NCI-H2171 treated with DMSO at 0.1 percent for 48 hours (cell line): ENCODE measurements around the gene MRPL37.
A peak's percentile ranks its signal among the peaks of the same experiment; 100 is the strongest.
"Not testable (repeated sequence)": the region's sequence is repeated elsewhere in the genome, so short reads cannot be mapped to it uniquely, and the experiment has no call there.

ENCODE experiments used
- DNase-seq: peaks from one replicate; lab custom pipeline; 2025; lab: John Stamatoyannopoulos, UW

The MRPL37 gene

DNA sequence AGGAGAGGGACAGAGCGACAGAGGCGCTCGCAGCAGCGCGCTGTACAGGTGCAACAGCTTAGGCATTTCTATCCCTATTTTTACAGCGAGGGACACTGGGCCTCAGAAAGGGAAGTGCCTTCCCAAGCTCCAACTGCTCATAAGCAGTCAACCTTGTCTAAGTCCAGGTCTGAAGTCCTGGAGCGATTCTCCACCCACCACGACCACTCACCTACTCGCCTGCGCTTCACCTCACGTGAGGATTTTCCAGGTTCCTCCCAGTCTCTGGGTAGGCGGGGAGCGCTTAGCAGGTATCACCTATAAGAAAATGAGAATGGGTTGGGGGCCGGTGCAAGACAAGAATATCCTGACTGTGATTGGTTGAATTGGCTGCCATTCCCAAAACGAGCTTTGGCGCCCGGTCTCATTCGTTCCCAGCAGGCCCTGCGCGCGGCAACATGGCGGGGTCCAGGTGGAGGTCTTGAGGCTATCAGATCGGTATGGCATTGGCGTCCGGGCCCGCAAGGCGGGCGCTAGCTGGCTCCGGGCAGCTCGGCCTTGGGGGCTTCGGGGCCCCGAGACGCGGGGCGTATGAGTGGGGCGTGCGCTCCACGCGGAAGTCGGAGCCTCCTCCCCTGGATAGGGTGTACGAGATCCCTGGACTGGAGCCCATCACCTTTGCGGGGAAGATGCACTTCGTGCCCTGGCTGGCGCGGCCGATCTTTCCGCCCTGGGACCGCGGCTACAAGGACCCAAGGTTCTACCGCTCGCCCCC, at the start of gene MRPL37, which contains the start of gene CYB5RL:
Gene MRPL37 (plus strand): TSS at position 403 of the 754 bp plus-strand sequence. CDS start 77 bp downstream, at position 480.
Gene CYB5RL (minus strand): TSS at position 266 of the 754 bp plus-strand sequence. CDS start 4,414 bp downstream, outside the sequence.
- peak; percentile 99 for DNase-seq

DNA sequence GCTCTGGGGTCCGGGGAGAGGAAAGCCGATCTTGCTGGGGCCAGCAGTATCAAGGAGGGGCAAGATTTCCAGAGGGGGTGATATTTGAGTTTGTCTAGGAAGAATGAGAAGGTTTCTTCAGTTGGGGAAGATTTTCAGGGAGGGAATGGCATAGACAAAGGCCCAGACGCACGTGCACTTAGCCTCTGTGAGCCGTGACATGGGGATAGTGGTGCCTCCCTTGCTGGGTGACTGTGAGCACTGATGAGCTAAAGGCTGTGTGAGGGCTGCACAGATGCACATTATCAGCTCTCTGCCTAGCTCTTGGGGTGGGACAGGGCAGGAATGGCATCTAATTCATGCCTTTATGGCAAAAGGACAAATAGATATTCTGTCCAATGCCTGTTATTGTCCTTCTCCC, 49.0 kb upstream of the MRPL37 start:
- no peak for DNase-seq

DNA sequence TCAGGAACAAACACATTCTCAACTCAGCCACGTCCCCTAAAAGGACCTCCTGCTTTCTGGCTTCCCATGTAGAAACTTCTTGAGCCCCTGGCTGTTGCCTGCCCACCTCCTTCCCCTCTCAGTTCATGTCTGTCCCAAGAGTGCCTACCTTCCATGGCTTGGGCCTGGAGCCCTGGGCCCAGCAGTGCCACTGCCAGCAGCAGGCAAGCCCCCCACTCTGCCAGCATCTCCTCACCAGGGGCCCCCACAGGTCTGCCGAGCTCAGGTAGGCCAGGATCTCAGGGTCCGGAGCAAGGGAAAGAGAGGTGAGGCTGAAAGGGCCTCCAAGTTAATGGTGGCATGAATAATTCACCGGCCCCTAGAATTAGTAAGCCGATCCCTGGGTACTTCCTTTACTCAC, 47.3 kb upstream of the MRPL37 start, which contains the start of gene CDCP2:
Gene CDCP2 (minus strand): TSS at position 305 of the 400 bp plus-strand sequence. CDS start 78 bp downstream, at position 227.
- no peak for DNase-seq

DNA sequence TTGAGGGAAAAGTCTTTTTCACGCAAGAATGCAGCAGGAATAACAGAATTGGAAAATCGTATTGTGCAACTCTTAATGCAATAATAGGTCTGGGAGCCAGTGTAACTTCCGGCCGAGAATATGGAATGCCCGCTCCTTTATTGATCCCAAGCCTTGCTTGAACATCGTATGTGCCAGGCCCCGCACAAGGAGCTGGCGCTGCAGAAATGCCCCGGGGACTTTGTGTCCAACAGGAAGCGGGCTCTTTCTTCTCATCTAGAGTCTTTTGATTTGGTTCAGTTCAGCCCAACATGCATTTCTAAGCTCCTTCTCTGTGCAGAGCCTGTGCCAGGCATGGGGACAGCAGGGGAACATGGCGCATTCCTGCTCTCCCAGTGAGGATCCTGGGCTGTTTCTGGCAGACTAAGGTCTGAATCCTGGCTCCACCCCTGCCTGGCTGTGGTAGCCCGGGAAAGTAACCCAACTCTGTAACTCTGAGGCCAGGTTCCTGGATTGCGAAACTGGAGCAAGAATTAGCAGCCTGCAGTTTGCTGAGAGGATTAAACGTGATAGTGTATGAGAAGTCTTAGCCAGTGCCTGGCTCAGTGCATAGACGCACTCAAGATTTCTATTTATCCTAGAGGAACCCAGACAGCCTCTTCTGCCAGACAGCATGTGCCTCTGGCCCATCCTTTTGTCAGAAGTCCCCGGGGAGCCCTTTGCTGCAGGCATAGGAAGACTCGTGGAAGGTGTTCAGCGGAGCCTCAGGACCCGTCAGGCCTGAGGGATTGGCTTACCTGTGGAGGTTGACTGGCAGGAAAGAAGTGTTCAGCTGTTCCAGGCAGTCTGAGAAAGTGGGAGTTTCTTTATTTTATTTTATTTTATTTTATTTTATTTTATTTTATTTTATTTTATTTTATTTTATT, 46.2 kb upstream of the MRPL37 start:
- DNase-seq = peak; percentile 75

DNA sequence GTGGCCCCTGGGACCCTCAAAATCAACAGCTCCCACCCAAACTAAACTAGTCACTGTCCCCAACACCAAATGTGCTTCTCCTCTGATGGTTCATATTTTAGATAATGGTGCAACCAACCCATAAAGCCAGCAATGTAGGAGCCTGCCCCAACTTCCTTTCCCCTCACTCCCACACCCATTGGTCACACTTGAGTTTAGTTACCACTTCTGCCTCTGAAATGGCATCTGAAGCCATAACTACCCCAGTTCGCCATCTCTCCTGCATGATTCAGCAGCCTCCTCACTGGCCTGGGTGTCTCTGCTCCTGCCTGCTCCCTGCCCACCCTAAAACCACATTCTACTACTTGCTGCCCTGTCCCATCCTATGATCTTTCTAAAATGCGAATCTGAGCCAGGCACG, 43.8 kb upstream of the MRPL37 start:
- DNase-seq = no peak

DNA sequence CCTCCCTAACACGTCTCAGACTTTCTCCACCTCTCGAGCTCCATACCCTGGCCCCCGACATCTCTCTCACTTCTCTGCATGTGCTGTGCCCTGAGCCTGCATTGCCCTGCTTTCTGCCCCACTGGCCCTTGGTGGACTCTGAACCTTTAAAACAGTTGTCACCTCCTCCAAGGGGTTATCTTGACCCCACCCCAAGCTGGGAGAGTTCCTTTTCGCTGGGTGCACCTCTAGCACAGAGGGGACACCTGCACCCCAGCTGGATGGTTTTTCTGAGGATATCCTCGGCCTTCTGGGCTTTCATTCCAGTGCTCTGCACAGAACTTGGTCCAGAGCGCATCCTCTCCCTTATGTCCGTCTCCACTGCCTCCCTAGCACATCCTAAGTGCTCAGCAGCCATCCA, 43.0 kb upstream of the MRPL37 start:
- DNase-seq = no peak

DNA sequence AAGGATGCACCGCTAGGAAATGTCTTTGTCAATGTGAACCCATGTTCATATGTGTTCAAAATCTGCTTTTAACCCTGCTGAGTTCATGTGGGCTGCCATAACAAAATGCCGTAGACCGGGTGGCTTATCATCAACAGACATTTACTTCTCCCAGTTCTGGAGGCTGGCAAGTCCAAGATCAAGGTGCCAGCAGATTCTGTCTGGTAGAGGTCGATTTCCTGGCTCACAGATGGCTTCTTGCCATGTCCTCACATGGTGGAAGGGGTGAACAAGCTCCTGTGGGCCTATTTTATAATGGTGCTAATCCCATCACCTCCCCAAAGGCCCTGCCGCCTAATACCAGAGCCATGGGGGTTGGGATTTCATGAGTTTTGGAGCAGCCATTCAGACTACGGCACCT, 42.6 kb upstream of the MRPL37 start:
- DNase-seq = no peak

DNA sequence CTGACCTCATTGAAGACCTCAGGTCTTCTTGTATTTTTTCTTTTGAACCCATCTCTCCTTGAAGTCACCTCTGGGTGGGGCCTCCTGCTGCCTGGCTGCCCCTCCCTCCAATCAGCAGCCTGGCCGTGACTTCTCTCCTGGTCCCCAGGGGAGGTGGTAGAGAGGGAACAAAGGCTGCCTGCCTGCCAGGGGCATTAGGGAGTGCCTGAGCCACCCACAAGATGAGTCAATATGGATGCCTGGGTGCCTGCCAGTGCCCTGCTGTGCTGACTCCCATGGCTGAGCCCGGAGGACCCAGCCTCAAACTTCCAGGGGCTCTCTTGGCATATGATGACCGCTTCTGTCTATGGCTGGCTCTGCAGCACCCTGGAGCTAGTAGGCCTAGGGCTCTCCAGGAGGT, 41.9 kb upstream of the MRPL37 start:
- peak; percentile 13 for DNase-seq

DNA sequence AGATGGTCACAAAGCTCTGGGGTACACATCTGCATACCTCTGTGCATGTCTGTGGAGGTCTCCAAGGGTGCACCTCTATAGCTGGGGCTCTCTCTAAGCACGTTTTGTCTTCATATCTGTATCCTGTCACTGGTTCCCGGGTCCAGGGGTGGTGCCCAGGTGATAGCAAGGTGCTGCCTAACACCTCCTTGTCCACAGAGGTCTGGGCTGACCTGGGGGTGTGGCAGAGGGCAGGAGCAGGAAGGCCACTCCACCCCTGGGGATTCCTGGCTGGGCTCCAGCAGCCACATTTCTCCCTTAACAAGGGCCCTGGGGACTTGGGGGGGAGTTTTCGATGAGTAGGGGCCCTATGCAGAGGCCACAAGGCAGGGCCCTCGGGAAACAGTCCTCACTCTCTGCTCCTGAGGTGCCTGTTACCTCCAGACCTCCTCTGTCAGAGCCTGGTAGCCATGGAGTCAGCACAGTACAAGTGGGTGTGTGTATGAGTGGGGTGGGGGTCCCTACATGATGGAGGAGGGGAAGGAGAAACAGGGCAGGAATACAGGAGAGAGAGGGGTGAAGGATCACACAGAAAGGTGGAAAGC, 40.1 kb upstream of the MRPL37 start:
- DNase-seq = no peak

DNA sequence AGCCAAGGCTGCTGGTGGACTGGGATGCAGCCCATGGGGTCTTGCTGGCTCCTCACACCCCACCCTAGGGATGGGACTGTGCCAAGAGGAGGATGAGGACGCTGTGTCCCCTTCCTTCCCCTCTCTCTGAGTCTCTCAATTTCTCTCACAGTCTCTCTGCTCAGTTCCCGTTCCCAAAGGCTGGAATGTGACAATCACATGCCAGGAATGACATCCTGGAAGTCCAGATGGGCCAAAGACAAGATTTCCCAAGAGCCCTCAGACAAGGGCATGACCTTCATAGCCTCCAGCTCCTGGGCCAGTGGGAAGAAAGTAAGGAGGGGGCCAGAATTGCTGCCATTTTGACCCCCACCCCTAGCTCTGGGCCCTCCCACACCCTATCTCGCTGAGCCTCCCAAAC, 39.6 kb upstream of the MRPL37 start:
- DNase-seq = no peak

DNA sequence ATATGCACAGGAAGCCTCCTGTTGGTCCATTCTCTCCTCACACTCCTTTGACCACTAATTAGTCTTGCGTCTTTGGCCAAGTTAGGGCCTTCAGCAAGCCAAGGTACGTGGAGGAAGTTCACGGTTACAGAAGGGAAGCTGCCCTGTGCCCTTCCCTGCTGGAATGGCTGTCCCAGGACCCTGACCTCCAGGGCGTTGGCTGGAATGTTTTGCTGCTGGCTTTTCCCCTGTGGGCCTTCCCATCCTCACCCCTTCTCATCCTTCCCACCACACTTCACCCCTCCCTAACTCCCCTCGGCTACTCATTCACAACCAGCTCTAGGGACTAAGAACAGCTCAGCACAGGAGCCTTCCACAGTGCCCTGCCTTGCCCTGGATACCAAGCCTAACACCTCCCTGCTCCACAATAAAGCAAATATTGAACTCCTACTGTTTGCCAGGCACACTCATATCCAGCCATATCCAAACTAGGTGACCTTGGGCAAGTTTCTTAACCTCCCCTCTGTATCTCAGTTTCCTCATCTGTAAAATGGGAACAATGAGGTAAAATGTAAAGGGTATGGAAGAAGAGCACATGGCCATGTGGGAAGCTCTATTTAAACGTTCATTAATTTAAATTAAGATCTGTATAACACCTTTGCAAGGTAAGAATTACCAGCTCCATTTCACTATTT, 38.3 kb upstream of the MRPL37 start:
- DNase-seq = no peak

DNA sequence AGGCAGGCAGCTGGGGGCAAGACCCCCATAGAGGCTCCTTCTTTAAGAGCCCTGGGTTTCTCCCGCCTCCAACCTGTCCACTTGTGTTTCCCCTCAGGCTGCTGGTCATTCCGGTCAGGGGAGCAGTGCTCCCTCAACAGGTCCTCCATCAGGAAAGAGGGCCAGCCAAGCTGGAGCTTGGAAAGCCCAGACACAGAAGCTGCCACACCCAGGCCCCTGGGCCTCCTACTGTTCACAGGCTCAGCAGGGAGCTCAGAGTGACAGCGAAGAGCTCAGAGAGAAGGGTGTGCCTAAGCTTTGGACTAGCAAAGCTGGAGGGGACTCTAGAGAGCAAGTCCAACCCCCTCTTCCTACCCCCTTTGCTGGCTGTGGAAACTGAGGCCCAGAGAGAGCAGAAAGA, 36.9 kb upstream of the MRPL37 start:
- DNase-seq = no peak

DNA sequence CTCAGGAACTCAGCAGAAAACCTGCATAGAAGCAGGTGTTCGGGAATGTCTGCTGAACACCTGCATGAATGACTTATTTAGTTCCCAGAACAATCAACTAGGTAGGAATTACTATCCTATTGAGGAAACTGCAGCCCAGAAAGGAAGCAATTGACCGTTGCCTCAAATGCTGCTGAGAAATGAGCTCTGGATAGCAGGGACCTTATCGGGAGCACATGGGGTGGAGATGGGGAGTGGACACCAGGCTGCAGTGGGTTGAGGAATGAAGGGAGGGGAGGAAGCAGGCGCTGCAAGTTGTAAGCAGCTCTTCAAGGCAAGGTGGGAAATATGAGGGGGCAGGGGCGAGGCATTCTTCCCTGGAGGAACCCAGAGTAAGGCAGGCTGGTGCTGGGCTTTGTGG, 36.4 kb upstream of the MRPL37 start:
- no peak for DNase-seq

DNA sequence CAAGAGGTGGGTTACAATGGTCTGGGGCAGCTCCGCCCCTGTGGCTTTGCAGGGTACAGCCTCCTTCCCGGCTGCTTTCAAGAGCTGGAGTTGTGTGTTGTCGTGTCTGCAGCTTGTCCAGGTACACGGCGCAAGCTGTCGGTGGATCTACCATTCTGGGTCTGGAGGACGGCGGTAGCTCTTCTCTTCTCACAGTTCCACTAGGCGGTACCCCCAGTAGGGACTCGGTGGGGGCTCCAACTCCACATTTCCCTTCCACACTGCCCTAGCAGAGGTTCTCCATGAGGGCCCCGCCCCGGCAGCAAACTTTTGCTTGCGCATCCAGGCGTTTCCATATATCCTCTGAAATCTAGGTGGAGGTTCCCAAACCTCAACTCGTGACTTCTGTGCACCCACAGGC, 34.8 kb upstream of the MRPL37 start:
- DNase-seq = no peak

DNA sequence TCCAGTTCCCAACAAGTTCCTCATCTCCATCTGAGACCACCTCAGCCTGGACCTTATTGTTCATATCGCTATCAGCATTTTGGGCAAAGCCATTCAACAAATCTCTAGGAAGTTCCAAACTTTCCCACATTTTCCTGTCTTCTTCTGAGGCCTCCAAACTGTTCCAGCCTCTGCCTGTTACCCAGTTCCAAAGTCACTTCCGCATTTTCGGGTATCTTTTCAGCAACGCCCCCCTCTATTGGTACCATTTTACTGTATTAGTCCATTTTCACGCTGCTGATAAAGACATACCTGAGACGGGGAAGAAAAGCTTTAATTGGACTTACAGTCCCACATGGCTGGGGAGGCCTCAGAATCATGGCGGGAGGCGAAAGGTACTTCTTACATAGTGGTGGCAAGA, 33.6 kb upstream of the MRPL37 start:
- not testable (repeated sequence) for DNase-seq

DNA sequence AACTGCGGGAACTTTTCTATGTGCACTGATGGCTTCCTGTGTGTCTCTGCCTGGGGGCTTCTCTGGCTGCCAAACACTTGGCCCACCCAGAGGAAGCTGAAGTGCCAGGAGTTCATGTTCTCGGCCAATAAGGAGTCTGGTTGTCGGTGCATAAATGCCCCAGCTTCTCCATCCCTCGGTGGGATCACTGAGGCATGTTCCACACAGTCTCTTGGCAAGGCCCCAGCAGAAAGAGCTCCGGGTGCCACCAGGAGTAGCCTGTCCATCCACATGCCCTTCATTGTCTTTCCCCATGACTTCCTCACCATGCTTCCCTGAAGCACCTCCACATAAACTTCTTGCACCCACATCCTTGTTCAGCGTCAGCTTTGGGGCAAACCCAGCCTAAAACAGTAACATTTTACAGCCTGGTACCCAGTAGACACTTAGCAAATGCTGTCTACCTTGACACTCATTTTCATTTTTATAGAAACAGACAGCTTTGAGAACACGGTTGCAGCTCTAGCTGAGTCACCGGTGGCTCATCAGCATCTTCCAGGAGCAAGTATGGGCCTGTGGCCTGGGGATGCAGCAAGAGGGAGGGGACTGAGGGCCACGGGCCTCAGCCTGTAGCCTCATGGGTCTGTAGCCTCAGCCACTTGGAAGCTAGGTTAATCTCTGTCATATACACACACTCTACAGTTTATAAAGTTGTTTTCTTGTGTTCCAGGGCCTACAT, 32.4 kb upstream of the MRPL37 start:
- no peak for DNase-seq

DNA sequence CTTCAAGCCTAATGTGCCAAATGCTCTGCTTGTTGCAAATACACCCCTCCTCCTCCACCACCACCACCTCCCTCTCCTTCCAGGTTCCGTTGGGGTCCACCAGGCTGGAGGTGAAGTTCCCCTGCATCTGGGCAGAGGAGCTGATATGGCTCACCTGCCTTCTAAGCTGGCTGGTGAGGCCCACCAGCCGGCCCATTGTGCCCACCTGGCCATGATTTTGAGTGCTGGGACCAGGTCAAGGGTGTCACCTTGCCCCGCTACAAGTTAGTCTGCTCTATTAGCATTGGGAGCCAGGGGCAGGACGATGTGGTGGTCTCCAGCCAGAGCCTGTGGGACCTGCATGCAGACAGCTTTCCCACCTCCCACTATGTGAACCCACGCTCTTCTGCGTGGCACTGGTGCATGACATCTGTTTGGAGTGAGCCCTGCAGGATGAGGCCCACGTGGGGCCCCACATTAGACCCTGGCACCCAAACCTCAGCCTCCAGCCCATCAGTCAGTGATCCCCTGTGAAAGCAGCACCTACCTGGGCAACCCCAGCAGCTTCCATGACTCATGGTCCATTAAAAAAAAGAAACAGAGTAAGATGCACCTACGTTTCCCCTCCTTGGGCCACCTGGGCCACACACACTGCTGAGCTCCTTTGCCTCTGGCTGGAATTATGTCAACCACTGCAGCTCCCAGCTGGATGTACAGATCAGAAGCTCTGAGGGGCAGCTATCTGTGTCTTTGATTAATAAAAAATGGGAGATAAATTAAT, 31.6 kb upstream of the MRPL37 start:
- DNase-seq = no peak

DNA sequence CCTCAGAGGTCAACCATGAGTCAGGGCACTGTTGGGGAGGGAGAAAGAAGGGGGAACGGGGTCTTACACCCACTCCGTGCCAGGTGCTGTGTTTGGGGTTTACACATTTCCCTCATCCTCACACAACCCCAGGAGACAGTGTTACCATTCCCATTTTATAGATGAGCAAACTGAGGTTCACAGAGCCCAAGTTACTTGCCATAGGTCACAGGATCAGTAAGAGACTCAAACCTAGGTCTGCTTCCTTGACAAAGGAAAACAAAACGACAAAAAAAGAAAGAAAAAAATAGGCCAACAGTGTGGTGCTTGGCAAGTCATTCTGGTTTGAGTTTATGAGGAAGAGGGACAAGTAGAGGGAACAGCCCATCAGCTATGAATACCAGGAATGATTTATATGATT, 30.9 kb upstream of the MRPL37 start:
- DNase-seq = no peak

DNA sequence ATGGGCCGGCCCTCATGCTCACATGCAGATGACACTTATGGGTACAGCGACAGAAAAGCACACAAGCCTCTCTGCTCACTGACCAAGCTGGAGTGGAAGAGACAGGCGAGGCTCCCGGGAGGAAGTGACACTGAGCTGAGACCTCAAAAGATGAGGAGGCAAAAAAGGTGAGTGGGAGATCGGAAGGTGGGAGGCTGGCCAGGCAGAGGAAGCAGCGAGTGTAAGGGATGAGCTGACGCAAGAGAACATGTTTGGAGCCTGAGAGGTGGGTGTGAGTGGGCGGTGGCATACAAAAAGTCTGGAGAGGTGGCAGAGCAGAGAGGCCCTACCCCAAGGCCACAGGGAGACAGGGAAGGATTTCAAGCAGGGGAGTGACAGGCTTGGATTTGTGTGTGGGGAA, 29.0 kb upstream of the MRPL37 start:
- DNase-seq = no peak

DNA sequence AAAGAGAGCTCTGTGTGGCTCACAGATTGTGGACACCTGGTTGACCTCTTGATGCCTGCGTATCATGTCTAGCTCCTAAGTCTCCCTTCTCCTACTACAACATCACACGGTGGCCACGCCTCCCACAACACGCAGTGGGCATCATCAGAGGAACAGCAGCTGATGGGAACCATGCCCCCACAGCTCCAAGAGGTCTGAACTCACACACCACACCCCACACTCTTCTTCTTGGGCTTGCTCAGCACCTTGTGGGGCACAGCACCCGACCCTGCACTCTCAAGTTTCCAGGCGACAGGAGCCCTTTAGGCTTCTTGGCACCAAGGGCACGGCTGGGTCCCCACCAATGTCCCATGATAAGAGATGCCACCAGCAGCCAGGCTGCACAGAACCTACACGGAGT, 28.4 kb upstream of the MRPL37 start:
- DNase-seq = no peak
